ENCODE results near the gene VEGFB. TPM values are rescaled to one million over a fixed set of nuclear protein-coding genes. Genes with fewer than 3 reads are reported as not detected.

Gene VEGFB, protein sequence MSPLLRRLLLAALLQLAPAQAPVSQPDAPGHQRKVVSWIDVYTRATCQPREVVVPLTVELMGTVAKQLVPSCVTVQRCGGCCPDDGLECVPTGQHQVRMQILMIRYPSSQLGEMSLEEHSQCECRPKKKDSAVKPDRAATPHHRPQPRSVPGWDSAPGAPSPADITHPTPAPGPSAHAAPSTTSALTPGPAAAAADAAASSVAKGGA
- total RNA-seq: 100 to 1,000 TPM in 2 of 4 donors, 10 to 100 TPM in 2; 76.7 to 117 (median 98.4) TPM
- polyA plus RNA-seq: 10 to 100 TPM; 23.4 to 94.9 (median 42.6) TPM

DNA sequence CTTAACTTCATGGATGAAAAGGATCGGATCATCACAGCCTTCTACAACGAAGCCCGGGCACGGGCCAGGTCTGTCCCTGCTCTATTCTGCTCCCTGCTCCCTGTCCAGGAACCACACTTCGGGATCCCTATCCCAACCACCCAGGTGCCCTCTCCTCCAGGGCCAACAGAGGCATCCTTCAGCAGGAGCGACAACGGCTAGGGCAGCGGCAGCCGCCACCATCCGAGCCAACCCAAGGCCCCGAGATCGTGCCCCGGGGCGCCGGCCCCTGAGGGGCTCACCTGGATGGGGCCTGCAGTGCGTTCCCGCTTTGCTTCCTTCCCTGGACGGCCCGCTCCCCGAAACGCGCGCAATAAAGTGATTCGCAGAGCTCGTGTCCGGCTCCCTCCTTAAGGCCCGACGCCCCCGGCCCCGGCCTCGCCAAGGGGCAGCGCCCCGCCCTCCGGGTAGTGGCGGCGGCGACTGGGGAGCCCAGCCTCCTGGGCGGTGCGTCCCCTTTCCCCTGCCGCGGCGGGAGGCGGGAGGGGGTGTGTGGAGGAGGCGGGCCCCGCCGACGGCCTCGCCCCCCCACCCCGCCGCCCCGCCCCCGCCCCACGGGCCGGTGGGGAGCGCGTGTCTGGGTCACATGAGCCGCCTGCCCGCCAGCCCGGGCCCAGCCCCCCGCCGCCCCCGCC, at the start of gene VEGFB:
Gene VEGFB (plus strand): TSS at position 672 of the 674 bp plus-strand sequence. CDS start 250 bp downstream, outside the sequence.
- peak within 1 kb of the TSS; percentile 88 to 93 (median 91) for H3K27ac ChIP-seq
- H3K27me3 ChIP-seq: no peaks in the 10 kb centered on the region
- H3K9me3 ChIP-seq: no peaks in the 10 kb centered on the region
- intact Hi-C loops (cut with DNase I): no loop called here
- H3K4me1 ChIP-seq: peaks cover 0 to 59% (median 42%) of the 10 kb centered on the region in 4 donors
- H3K36me3 ChIP-seq: peaks cover 0 to 26% (median 2%) of the 10 kb centered on the region in 4 donors
- H3K4me3 ChIP-seq: peak within 1 kb of the TSS; percentile 66 to 88 (median 80)
- peak; percentile 91 for DNase-seq
- 1 to 6% methylated on average over 60 to 62 of the region's 62 CpGs for WGBS, 2 donors
- peak; percentile 58 to 86 (median 73) for TF ChIP-seq POLR2AphosphoS5 (IDR thresholded peaks at IDR 0.05)
- no peak for TF ChIP-seq EP300 (IDR thresholded peaks at IDR 0.05)
- TF ChIP-seq POLR2A (IDR thresholded peaks at IDR 0.05): peak; percentile 16 to 33
- no peak for TF ChIP-seq CTCF (IDR thresholded peaks at IDR 0.05)

- H3K27ac ChIP-seq: peak overlapping the region; percentile 92 to 97 (median 94)
- peak overlapping the region; percentile 58 to 66 (median 59) for H3K4me3 ChIP-seq
- H3K36me3 ChIP-seq: no peaks in the 10 kb centered on the region
- H3K27me3 ChIP-seq: no peaks in the 10 kb centered on the region
- peak; percentile 96 for DNase-seq
- 0% methylated on average over 52 of the region's 52 CpGs for WGBS, 2 donors
- intact Hi-C loops (cut with DNase I): loop anchor here (5.0 kb wide), 1 partner anchor 42 kb away; the partner anchor contains the start of genes NUDT22 and TRPT1
- H3K9me3 ChIP-seq: no peaks in the 10 kb centered on the region
- TF ChIP-seq POLR2A (IDR thresholded peaks at IDR 0.05): peak; percentile 96 to 99
- TF ChIP-seq CTCF (IDR thresholded peaks at IDR 0.05): peak; percentile 42 to 56 (median 50)
- peak; percentile 97 to 99 (median 99) for TF ChIP-seq POLR2AphosphoS5 (IDR thresholded peaks at IDR 0.05)
- TF ChIP-seq EP300 (IDR thresholded peaks at IDR 0.05): no peak
- peaks cover 0 to 67% (median 48%) of the 10 kb centered on the region in 4 donors for H3K4me1 ChIP-seq
These were observed 49.1 kb upstream of the VEGFB start for GRCh38 chr11:64185175-64185692.

GRCh38 chr11:64185693-64186491, 48.5 kb upstream of the VEGFB start, which contains the start of gene STIP1:
TSS of gene STIP1 (plus strand) at chr11:64186171. CDS start at chr11:64186262, 91 bp downstream.
- intact Hi-C loops (cut with DNase I): loop anchor here (5.0 kb wide), 1 partner anchor 41 kb away; the partner anchor contains the start of genes NUDT22 and TRPT1
- TF ChIP-seq POLR2A (IDR thresholded peaks at IDR 0.05) (peak; percentile 46 to 60), CTCF (IDR thresholded peaks at IDR 0.05) (peak in 2 of 4 experiments; percentile 17 to 27), EP300 (IDR thresholded peaks at IDR 0.05) (no peak), POLR2AphosphoS5 (IDR thresholded peaks at IDR 0.05) (peak; percentile 91 to 98 (median 94))
- Histone ChIP-seq H3K4me1 (peaks cover 0 to 63% (median 42%) of the 10 kb centered on the region in 4 donors), H3K4me3 (peak within 1 kb of the TSS; percentile 58 to 66 (median 59)), H3K27me3 (no peaks in the 10 kb centered on the region), H3K27ac (peak within 1 kb of the TSS; percentile 92 to 97 (median 94)), H3K9me3 (no peaks in the 10 kb centered on the region), H3K36me3 (no peaks in the 10 kb centered on the region)
- peak; percentile 100 for DNase-seq
- WGBS, 2 donors: 1% methylated on average over 74 of the region's 74 CpGs

GRCh38 chr11:64186492-64187165, 47.8 kb upstream of the VEGFB start:
- Histone ChIP-seq H3K4me3 (no peak overlapping the region), H3K9me3 (no peaks in the 10 kb centered on the region), H3K36me3 (no peaks in the 10 kb centered on the region), H3K27me3 (no peaks in the 10 kb centered on the region), H3K4me1 (peaks cover 0 to 55% (median 37%) of the 10 kb centered on the region in 4 donors), H3K27ac (no peak overlapping the region)
- peak; percentile 75 for DNase-seq
- intact Hi-C loops (cut with DNase I): loop anchor here (5.0 kb wide), 1 partner anchor 41 kb away; the partner anchor contains the start of genes NUDT22 and TRPT1
- WGBS, 2 donors: 1% methylated on average over 48 of the region's 48 CpGs
- TF ChIP-seq CTCF (IDR thresholded peaks at IDR 0.05) (no peak), POLR2A (IDR thresholded peaks at IDR 0.05) (no peak), EP300 (IDR thresholded peaks at IDR 0.05) (no peak), POLR2AphosphoS5 (IDR thresholded peaks at IDR 0.05) (no peak)

Measured in sigmoid colon (tissue), 7 donors.